Loucy (cell line): Measurements from ENCODE around the gene SP140L.
"Not testable (repeated sequence)": the region's sequence is repeated elsewhere in the genome, so short reads cannot be mapped to it uniquely, and the experiment has no call there.

Experiments
- EZH2phosphoT487 ChIP-seq: fragments of 200-600 bp; IDR thresholded peaks from 2 replicates; pipeline ENCODE4 v1.6.1; 2018; ENCODE audit warnings: antibody characterized with exemption, mild to moderate bottlenecking, moderate library complexity, borderline replicate concordance
- TF ChIP-seq, protein P1 (sequence below): fragments of 200-600 bp; sonication (generic); conservative IDR thresholded peaks from 2 replicates; pipeline ENCODE4 v1.5.1; 2014; ENCODE audit warnings: mild to moderate bottlenecking, antibody characterized with exemption, low read length

DNA sequence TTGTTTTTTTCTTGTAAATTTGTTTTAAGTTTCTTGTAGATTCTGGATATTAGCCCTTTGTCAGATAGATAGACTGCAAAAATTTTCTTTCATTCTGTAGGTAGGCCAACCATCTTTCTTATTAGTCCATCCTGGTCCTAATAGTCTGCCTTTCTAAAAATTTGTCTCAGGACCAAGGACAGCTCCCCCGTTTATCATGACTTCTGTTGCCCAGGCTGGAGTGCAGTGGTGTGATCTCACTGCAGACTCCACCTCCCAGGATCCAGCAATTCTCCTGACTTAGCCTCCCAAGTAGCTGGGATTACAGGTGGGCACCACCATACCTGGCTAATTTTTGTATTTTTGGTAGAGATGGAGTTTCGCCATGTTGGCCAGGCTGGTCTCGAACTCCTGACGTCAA lies 37.7 kb upstream of the SP140L start:
- TF ChIP-seq, protein P1, sequence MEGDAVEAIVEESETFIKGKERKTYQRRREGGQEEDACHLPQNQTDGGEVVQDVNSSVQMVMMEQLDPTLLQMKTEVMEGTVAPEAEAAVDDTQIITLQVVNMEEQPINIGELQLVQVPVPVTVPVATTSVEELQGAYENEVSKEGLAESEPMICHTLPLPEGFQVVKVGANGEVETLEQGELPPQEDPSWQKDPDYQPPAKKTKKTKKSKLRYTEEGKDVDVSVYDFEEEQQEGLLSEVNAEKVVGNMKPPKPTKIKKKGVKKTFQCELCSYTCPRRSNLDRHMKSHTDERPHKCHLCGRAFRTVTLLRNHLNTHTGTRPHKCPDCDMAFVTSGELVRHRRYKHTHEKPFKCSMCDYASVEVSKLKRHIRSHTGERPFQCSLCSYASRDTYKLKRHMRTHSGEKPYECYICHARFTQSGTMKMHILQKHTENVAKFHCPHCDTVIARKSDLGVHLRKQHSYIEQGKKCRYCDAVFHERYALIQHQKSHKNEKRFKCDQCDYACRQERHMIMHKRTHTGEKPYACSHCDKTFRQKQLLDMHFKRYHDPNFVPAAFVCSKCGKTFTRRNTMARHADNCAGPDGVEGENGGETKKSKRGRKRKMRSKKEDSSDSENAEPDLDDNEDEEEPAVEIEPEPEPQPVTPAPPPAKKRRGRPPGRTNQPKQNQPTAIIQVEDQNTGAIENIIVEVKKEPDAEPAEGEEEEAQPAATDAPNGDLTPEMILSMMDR: not testable (repeated sequence)
- not testable (repeated sequence) for TF ChIP-seq EZH2phosphoT487
